A673 (cell line): ENCODE data around the gene KAZN.

Experiments
- CTCF ChIP-seq: fragments of 300-800, 200-600 bp; sonication (generic); conservative IDR thresholded peaks from 2 replicates; pipeline ENCODE4 v1.5.1; 2017; ENCODE audit warnings: low read depth, mild to moderate bottlenecking, antibody characterized with exemption, low read length, moderate library complexity, mixed read lengths
- EZH2 ChIP-seq: fragments of 200-600 bp; sonication (generic); IDR thresholded peaks from 2 replicates; pipeline ENCODE4 v1.6.1; 2017; ENCODE audit warnings: borderline replicate concordance, low read depth, mild to moderate bottlenecking, mixed read lengths, antibody characterized with exemption, low read length; ENCODE audit not compliant: poor library complexity, severe bottlenecking

DNA sequence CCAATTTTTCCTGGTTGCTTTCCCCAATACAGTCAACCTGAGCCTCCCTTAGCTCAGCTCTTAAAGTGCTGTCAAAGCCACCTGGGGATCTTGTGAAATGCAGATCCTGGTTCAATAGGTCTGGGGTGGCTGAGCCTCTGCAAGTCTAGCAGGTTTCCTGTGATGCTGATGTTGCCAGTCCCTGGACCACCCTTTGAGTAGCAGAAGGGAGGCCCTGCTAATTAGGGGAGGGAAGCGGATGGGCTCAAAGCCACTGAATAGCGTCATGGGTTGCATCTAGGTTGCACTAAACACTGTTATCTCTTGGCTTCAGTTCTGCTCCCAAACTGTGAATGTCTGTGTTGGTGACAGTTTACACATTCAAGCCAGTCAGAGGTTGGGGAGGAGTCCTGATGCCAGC, 127.2 kb downstream of the KAZN start:
- TF ChIP-seq CTCF: no peak
- no peak for TF ChIP-seq EZH2
